Ovary (tissue), 9 donors: ENCODE measurements around the gene SLC25A25. TPM values are rescaled to one million over a fixed set of nuclear protein-coding genes. Genes with fewer than 3 reads are reported as not detected.

ENCODE experiments used
- DNase-seq, 5 donors: peaks; one replicate each; pipeline ENCODE4 v3.0.0-alpha.2; 2019 to 2020
- H3K27ac ChIP-seq, 2 donors: fragments of 200-600 bp; one replicate each; pipeline versions ENCODE4 v1.5.1 to v1.8.0; 2019 to 2022
- H3K27me3 ChIP-seq: fragments of 200-600 bp; one replicate; pipeline ENCODE4 v1.8.0; 2022
- H3K36me3 ChIP-seq: fragments of 200-600 bp; sonication (generic); one replicate; pipeline ENCODE4 v1.5.1; 2019
- H3K4me1 ChIP-seq: one replicate; pipeline ENCODE4 v1.8.1; 2013; ENCODE audit warnings: mild to moderate bottlenecking, moderate library complexity; ENCODE audit not compliant: insufficient read depth
- H3K4me3 ChIP-seq: fragments of 200-600 bp; sonication (generic); one replicate; pipeline ENCODE4 v1.5.1; 2017
- H3K9me3 ChIP-seq, 2 donors: fragments of 200-600 bp in 1 of 2; sonication (generic) in 1 of 2; one replicate each; pipeline versions ENCODE4 v1.5.1 to v1.8.1; 2013 to 2019; ENCODE audit warnings: mild to moderate bottlenecking in 1 of 2, moderate library complexity in 1 of 2
- CTCF ChIP-seq, 3 donors: fragments of 450-650 bp in 2 of 3; fragments of 200-600 bp in 1 of 3; IDR thresholded peaks; one replicate each; pipeline versions ENCODE4 v1.5.1 to v1.8.0; 2016 to 2022; ENCODE audit warnings: antibody characterized with exemption in 3 of 3, mild to moderate bottlenecking in 1 of 3
- EP300 ChIP-seq: sonication (generic); formaldehyde crosslinking; IDR thresholded peaks from one replicate; pipeline ENCODE4 v1.6.1; 2017; ENCODE audit warnings: antibody characterized with exemption
- POLR2A ChIP-seq: fragments of 450-650 bp; IDR thresholded peaks from one replicate; pipeline ENCODE4 v1.6.1; 2017; ENCODE audit warnings: antibody characterized with exemption, mild to moderate bottlenecking, moderate library complexity
- WGBS, 3 donors: extraction: QIAGEN DNeasy Blood & Tissue Kit in 1 of 3; methylation state at CpG; one replicate each; pipeline versions ENCODE4 v1.1.5 to v1.1.7; 2013 to 2017; 5-methylcytosine and 5-hydroxymethylcytosine counted together
- intact Hi-C, 4 donors: fragments of 100-400 bp; cut with DNase I; formaldehyde crosslinking; loops; one replicate each; pipeline versions ENCODE4 v1.11.0 to v1.15.1; 2022 to 2023
- polyA plus RNA-seq, 2 donors: library from polyadenylated mRNA; stranded (reverse); fragments of 200-250 nt in 1 of 2; fragments of 350-450 nt in 1 of 2; fragmentation: Illumina TruSeq in 1 of 2; extraction: RNeasy Lipid Tissue Mini Kit (QIAGEN cat#74804) in 1 of 2; gene quantifications; one replicate each; pipeline ENCODE4 v1.2.3, GENCODE V29; 2013 to 2014
- total RNA-seq, 7 donors: library from RNA; depleted of rRNA in 2 of 7; stranded (reverse); fragments of >200 nt in 2 of 7; fragmentation: NEBNext Ultra II Directional in 3 of 7; extraction: Animal tissue kit (Norgen Biotek cat#: 25700) in 3 of 7; gene quantifications; one replicate each; pipeline versions ENCODE4 v1.1.0 to v1.2.4, GENCODE V29; 2016 to 2023
- donor health status: DM: no; HTN: no; CAD: no; lungs with moderate emphysema.
- donor health status: DM: no; HTN: no; CAD: no.
- donor health status: Bipolar disorder and iron deficiency.
- donor health status: DM: yes; HTN: yes; CAD: no.
- donor health status: DM: no; HTN: no; CAD: no.
- donor health status: DM: yes; HTN: yes; CAD: no.

Gene SLC25A25
- total and polyA plus RNA-seq, 9 donors, result 23.4 to 90.1 (median 39.8) TPM

DNA sequence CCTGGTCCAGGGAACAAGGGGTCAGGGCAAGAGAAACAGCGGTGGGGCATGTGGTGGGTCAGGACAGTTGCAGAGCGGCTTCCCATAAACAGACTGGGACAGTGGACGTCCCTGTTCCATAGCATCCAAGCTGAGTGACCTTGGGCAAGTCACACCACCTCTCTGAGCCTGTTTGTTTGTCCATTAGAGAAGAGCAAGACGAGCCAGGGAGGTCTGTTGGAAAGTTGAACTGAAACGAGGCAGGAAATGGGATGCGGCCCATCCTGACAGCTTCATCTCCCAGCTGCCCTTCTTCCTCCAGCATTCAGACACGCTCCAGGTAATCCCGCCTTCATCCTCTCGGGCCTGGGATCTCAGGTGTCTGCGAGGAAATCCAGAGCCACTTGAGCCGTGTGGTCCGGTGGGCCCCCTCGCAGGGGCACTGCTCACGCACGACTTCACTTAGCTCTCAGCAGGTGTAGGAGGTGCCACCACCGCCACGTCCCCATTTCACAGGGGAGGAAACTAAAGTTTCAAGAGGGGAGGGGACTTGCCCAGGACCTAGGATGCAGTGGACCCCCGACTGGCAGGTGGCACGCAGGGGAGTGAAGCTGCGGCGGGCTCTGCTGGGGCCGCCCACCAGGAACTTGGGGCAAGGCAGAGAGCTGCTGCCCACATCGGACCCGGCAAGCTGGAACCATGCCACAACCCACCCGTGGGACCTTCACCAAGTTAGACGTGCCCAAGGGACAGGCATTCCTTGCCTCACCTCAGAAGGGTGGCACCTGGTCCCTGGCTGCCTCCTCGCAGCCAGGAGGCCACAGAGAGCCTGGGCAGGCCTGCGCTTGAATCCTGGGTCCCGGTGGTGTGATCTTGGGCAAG is 46.5 kb downstream of the SLC25A25 start:
- Histone ChIP-seq H3K27ac (no peak overlapping the region), H3K4me1 (peaks cover 4% of the 10 kb centered on the region), H3K4me3 (no peak overlapping the region), H3K27me3 (no peaks in the 10 kb centered on the region), H3K36me3 (no peaks in the 10 kb centered on the region), H3K9me3 (no peaks in the 10 kb centered on the region)
- peak in 4 of 5 donors; percentile 33 to 53 (median 40) for DNase-seq
- intact Hi-C loops, result loop anchor here in 3 of 4 donors (5.0 to 10.0 kb wide), 2 partner anchors 70 to 172 kb away; no protein-coding TSS in a partner anchor
- TF ChIP-seq EP300 (no peak), POLR2A (no peak), CTCF (IDR thresholded peaks at IDR 0.05) (no peak)
- WGBS, 3 donors, result 76 to 83% (median 79%) methylated on average over 29 of the region's 29 CpGs

DNA sequence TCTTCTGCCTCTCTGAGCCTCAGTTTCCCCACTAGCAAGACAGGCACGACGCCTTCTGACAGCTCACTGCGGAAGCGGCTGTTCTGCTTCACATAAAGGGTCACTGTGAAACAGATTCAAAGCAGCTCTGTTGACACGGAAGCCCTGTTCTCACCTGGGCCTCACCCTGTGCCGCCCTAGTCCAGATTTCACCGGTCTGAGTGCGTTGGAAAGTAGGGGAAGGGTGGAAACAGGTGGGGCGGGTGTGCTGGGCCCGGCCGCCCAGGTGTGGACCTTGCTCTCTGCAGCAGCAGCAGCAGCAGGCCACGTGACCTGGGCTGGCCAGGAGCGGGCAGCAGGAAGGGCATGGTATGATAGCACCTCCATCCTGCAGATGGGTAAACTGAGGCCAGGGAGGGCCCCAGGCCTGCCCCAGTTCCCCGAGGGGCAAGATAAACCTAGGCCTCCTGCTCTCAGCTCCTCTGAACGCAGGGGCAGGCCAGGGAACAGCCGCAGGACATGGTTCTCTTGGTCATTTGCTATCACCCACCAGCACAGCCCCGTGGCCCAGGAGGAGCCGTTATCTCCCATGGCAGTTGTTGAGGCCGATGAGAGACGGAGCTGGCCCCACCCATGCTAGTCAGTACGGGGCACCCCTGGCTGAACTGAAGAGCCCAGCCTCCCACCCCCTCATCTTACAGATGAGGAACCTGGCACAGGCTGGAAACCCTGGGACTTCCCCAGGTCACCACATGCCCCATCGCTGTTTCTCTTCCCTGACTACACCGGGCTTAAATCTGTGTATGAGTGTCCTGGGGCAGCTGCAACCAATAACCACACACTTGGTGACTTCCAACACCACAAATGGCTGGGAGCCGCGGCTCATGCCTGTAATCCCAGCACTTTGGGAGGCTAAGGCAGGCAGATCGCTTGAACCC is 47.4 kb downstream of the SLC25A25 start:
- TF ChIP-seq CTCF (IDR thresholded peaks at IDR 0.05), result no peak
- TF ChIP-seq EP300, result no peak
- TF ChIP-seq POLR2A, result no peak
- H3K9me3 ChIP-seq, result no peaks in the 10 kb centered on the region
- no peak overlapping the region for H3K27ac ChIP-seq
- no peaks in the 10 kb centered on the region for H3K27me3 ChIP-seq
- WGBS, 3 donors, result 87 to 88% (median 88%) methylated on average over 25 to 26 of the region's 26 CpGs
- intact Hi-C loops, result loop anchor here in 3 of 4 donors (5.0 to 10.0 kb wide), 2 partner anchors 71 to 173 kb away; no protein-coding TSS in a partner anchor
- H3K4me1 ChIP-seq, result peaks cover 4% of the 10 kb centered on the region
- no peaks in the 10 kb centered on the region for H3K36me3 ChIP-seq
- H3K4me3 ChIP-seq, result no peak overlapping the region
- DNase-seq, result peak; percentile 21 to 36 (median 23)

DNA sequence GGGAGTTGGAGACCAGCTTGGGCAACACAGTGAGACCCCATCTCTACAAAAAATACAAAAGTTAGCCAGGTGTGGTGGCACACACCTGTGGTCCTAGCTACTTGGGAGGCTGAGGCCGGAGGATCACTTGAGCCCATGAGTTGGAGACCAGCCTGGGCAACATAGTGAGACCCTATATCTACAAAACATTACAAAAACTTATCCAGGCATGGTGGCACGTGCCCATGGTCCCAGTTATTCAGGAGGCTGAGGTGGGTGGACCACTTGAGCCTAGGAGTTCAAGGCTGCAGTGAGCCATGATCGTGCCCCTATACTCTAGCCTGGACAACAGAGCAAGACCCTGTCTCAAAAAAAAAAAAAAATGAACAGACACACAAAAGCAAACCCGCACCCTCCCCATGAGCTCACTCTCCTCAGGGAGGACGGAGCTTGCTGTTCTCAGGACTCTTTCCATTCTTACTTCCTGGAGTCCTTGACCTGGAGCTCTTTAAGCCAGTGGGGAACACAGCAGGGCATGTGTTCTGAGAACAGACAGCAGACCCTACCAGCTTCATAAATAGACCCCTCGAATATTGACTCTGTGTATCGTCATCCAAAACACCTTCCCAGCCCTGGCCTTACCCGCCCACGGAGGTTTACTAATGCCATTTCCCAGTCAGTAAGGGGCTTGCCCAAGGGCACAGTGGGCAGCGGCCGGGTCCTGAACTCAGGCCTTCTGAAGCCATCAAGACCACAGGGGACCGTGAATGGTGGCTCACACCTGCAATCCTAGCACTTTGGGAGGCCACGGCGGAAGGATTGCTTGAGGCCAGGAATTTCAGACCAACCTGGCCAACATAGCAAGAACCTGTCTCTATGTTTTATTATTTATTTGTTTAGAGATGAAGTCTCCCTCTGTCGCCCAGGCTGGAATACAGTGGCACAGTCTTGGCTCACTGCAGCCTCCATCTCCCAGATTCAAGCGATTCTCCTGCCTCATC is 48.4 kb downstream of the SLC25A25 start:
- peak in 4 of 5 donors; percentile 17 to 38 (median 24) for DNase-seq
- H3K36me3 ChIP-seq, result no peaks in the 10 kb centered on the region

More for the DNA sequence above, 48.4 kb downstream of the SLC25A25 start:
- no peak overlapping the region for H3K27ac ChIP-seq
- no peak overlapping the region for H3K4me3 ChIP-seq
- H3K4me1 ChIP-seq, result peaks cover 4% of the 10 kb centered on the region
- no peaks in the 10 kb centered on the region for H3K27me3 ChIP-seq
- H3K9me3 ChIP-seq, result no peaks in the 10 kb centered on the region
- intact Hi-C loops, result loop anchor here (1.0 to 10.0 kb wide), 3 partner anchors 72 to 174 kb away; no protein-coding TSS in a partner anchor
- no peak for TF ChIP-seq CTCF (IDR thresholded peaks at IDR 0.05)
- TF ChIP-seq EP300, result no peak
- no peak for TF ChIP-seq POLR2A
- WGBS, 3 donors, result 76 to 84% (median 83%) methylated on average over 16 of the region's 16 CpGs
